Astrocyte of the spinal cord (primary cell): Measurements from ENCODE around the gene LMX1A.

Experiments used
- DNase-seq: peaks from one replicate; pipeline ENCODE4 v3.0.0; 2011; ENCODE audit warnings: low read depth, low spot score
- H3K4me3 ChIP-seq: 2 replicates; pipeline ENCODE4 v1.5.1; 2011; ENCODE audit warnings: low read depth, mild to moderate bottlenecking, low read length, moderate library complexity
- in situ Hi-C: cut with HindIII; loops from 2 replicates; pipeline ENCODE4 v1.10.0; 2017; ENCODE audit warnings: low sequenced_read_pairs
- TF ChIP-seq, protein P1 (sequence below): IDR thresholded peaks from 2 replicates; pipeline ENCODE4 v1.5.1; 2012; ENCODE audit warnings: low read depth, mild to moderate bottlenecking, low read length, inconsistent platforms

The LMX1A gene

DNA sequence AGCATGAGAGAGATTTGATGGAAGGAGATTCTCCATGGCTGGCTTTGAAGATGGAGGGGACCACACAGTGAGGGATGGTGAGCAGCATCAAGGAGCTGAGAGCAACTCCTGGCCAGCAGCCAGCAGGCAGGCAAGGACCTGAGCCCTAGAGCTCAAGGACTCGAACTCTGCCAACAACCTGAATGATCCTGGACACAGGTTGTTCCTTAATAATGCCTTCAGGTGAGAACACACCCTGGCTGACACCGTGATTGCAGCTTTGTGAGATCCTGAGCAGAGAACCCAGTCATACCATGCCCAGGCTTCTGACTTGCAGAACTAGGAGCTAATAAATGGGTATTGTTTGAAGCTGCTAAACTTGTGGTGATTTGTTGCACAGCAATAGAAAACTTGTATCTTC, 183.1 kb downstream of the LMX1A start:
- in situ Hi-C loops: no loop called here
- no peak for DNase-seq
- TF ChIP-seq, protein P1, sequence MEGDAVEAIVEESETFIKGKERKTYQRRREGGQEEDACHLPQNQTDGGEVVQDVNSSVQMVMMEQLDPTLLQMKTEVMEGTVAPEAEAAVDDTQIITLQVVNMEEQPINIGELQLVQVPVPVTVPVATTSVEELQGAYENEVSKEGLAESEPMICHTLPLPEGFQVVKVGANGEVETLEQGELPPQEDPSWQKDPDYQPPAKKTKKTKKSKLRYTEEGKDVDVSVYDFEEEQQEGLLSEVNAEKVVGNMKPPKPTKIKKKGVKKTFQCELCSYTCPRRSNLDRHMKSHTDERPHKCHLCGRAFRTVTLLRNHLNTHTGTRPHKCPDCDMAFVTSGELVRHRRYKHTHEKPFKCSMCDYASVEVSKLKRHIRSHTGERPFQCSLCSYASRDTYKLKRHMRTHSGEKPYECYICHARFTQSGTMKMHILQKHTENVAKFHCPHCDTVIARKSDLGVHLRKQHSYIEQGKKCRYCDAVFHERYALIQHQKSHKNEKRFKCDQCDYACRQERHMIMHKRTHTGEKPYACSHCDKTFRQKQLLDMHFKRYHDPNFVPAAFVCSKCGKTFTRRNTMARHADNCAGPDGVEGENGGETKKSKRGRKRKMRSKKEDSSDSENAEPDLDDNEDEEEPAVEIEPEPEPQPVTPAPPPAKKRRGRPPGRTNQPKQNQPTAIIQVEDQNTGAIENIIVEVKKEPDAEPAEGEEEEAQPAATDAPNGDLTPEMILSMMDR: no peak
- H3K4me3 ChIP-seq: no peak overlapping the region

GRCh38 chr1:165172666-165173065, 183.8 kb downstream of the LMX1A start:
- no peak for DNase-seq
- H3K4me3 ChIP-seq: no peak overlapping the region
- TF ChIP-seq, protein P1: no peak
- in situ Hi-C loops: no loop called here

DNA sequence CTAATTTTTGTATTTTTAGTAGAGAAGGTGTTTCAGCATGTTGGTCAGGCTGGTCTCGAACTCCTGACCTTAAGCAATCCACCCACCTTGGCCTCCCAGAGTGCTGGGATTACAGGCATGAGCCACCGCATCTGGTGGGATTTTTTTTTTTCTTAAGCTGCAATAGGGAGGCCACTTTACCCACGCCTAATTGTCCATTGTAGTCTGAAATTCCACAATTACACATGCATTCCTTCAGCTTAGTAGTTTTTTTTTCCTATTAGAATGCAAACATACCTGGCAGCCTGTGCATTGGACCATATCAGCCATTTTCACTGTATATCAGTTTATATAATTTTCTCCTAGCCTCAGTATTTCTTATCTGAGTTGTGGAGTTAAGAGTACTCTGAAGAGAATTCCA, 186.8 kb downstream of the LMX1A start:
- TF ChIP-seq, protein P1: no peak
- in situ Hi-C loops: no loop called here
- no peak overlapping the region for H3K4me3 ChIP-seq
- DNase-seq: no peak

GRCh38 chr1:165169028-165169427, 187.5 kb downstream of the LMX1A start:
- H3K4me3 ChIP-seq: no peak overlapping the region
- no peak for DNase-seq
- in situ Hi-C loops: no loop called here
- TF ChIP-seq, protein P1: no peak

DNA sequence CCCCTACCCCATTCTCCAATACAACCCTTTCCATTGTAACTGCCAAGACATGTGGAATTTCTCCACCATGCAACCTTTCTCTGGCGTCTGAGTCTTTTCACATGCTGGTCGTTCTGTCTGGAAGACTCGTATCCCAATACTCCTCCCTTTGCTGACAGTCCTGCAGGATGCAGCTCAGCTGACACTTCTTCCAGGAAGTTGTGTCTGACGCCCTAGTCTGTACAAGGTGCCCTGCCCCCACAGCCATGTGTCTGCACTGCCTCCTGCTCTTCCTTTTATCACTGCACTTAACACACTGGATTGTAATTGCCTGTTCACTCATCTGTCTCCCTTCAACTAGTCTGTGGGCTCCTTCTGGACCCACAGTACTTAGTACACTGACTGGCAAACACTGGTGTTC, 188.0 kb downstream of the LMX1A start:
- TF ChIP-seq, protein P1: no peak
- no peak overlapping the region for H3K4me3 ChIP-seq
- no peak for DNase-seq
- in situ Hi-C loops: no loop called here

DNA sequence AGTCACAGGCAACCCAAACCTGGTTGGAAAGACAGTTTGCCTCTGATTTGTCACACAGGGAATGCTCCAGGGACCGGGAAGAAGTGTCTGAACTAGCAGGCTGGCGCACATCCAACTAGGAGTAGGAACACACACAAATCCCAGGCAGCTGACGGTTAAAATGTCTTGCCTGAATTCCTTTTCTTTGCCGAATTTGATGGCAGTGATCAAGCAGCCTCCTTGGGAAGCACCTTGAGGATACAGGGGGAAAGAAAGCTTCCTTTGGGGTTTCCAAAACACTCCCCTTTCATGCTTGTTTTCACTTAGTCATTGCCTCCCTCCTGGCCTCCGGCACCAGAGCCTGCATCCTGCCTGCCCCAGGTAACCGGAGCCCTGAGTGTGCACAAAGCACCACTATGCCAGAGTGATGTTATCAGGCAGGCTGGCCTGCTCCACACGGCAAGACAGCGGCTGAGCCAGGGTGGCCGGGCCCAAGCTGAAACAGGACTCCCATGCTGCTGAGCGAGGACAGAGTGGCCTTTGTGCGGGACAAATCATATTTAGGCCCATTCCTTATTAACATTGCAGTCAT, 193.8 kb downstream of the LMX1A start:
- no peak overlapping the region for H3K4me3 ChIP-seq
- TF ChIP-seq, protein P1: no peak
- in situ Hi-C loops: no loop called here
- DNase-seq: no peak

DNA sequence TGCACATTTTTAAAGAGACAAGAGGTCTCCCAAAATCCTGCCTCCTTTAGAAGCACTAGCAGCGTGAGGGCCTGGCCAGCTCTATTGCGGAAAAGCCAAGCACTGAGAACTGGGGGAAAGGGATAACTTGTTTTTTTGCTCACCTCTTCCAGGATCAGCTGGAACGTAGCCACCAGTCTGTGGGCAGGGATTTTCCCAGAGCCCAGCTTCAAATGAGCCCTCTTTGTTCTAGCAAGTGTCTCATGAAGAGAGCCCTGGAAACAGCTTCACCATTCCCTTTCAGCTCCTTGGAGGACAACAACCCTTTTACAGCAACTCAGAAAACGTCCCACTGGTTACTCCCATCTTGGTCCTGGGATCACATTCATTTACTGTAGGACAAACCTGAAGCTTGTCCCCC, 195.4 kb downstream of the LMX1A start:
- TF ChIP-seq, protein P1: no peak
- in situ Hi-C loops: no loop called here
- DNase-seq: no peak
- no peak overlapping the region for H3K4me3 ChIP-seq
